KMS-11 (cell line): Measurements from ENCODE around the gene EFTUD2.

Experiments used
- H2AFZ ChIP-seq: fragments of 200-600 bp; sonication (generic); 2 replicates; pipeline ENCODE4 v1.6.1; 2016; ENCODE audit warnings: antibody characterized with exemption, mixed run types, low read depth
- H3K27ac ChIP-seq: fragments of 200-600 bp; sonication (generic); 2 replicates; pipeline ENCODE4 v1.6.1; 2016; ENCODE audit warnings: mild to moderate bottlenecking, mixed run types
- H3K27me3 ChIP-seq: fragments of 200-600 bp; sonication (generic); 2 replicates; pipeline ENCODE4 v1.6.1; 2017; ENCODE audit warnings: mild to moderate bottlenecking, low read depth, mixed run types, moderate library complexity; ENCODE audit not compliant: insufficient read depth
- H3K36me3 ChIP-seq: fragments of 200-600 bp; sonication (generic); 2 replicates; pipeline ENCODE4 v1.6.1; 2017; ENCODE audit warnings: mild to moderate bottlenecking, mixed run types; ENCODE audit not compliant: insufficient read depth
- H3K4me1 ChIP-seq: fragments of 200-600 bp; sonication (generic); 2 replicates; pipeline ENCODE4 v1.6.1; 2016; ENCODE audit warnings: mild to moderate bottlenecking, low read depth, mixed run types; ENCODE audit not compliant: poor library complexity, severe bottlenecking
- H3K4me2 ChIP-seq: fragments of 200-600 bp; sonication (generic); 2 replicates; pipeline ENCODE4 v1.7.0; 2016; ENCODE audit warnings: mild to moderate bottlenecking, mixed run types
- H3K4me3 ChIP-seq: fragments of 200-600 bp; sonication (generic); IDR thresholded peaks from 2 replicates; pipeline ENCODE4 v1.6.1; 2017; ENCODE audit warnings: low read depth, low read length, mixed read lengths; ENCODE audit not compliant: insufficient read depth
- H3K79me2 ChIP-seq: fragments of 200-600 bp; sonication (generic); 2 replicates; pipeline ENCODE4 v1.6.1; 2016; ENCODE audit warnings: low read depth, mixed run types; ENCODE audit not compliant: insufficient read depth
- H3K9ac ChIP-seq: fragments of 200-600 bp; sonication (generic); 2 replicates; pipeline ENCODE4 v1.6.1; 2016; ENCODE audit warnings: mild to moderate bottlenecking, mixed run types
- H4K20me1 ChIP-seq: fragments of 200-600 bp; sonication (generic); 2 replicates; pipeline ENCODE4 v1.6.1; 2016; ENCODE audit warnings: mild to moderate bottlenecking, mixed run types; ENCODE audit not compliant: insufficient read depth
- TF ChIP-seq, protein P1 (sequence below): fragments of 200-600 bp; sonication (generic); conservative IDR thresholded peaks from 2 replicates; pipeline ENCODE4 v1.6.1; 2017; ENCODE audit warnings: low read depth, mild to moderate bottlenecking, antibody characterized with exemption, low read length, moderate library complexity, mixed read lengths

Gene EFTUD2

DNA sequence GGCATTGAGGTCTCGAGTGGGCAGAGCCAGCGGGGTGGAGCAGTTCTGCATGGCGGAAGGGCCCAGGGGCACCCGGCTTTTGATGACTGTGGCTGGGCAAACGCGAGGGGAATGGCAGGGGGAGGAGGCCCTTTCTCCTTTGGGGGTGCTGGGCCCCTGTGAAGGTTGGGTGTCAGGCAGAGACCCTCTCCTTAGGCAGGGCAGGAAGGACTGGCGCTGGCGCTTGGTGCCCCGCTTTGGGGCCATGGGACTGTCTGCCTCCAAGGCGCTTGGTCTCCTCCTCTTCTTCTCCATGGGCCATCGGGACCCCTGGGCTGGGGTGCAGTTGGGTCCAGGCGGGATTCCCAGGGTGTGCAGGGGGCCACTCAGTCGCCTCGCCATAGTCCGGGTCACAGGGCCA lies 28.9 kb upstream of the EFTUD2 start:
- Histone ChIP-seq H3K27me3 (no peaks in the 10 kb centered on the region), H3K36me3 (peaks cover 5% of the 10 kb centered on the region; the same call in 1 of the 2 replicates), H3K4me3 (no peak overlapping the region), H3K27ac (no peak overlapping the region), H4K20me1 (no peaks in the 10 kb centered on the region), H3K79me2 (no peaks in the 10 kb centered on the region), H3K4me2 (no peak overlapping the region), H2AFZ (no peak overlapping the region), H3K4me1 (no peaks in the 10 kb centered on the region), H3K9ac (no peak overlapping the region)
- TF ChIP-seq, protein P1, sequence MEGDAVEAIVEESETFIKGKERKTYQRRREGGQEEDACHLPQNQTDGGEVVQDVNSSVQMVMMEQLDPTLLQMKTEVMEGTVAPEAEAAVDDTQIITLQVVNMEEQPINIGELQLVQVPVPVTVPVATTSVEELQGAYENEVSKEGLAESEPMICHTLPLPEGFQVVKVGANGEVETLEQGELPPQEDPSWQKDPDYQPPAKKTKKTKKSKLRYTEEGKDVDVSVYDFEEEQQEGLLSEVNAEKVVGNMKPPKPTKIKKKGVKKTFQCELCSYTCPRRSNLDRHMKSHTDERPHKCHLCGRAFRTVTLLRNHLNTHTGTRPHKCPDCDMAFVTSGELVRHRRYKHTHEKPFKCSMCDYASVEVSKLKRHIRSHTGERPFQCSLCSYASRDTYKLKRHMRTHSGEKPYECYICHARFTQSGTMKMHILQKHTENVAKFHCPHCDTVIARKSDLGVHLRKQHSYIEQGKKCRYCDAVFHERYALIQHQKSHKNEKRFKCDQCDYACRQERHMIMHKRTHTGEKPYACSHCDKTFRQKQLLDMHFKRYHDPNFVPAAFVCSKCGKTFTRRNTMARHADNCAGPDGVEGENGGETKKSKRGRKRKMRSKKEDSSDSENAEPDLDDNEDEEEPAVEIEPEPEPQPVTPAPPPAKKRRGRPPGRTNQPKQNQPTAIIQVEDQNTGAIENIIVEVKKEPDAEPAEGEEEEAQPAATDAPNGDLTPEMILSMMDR: no peak

GRCh38 chr17:44927696-44928095 lies 28.5 kb upstream of the EFTUD2 start:
- Histone ChIP-seq H3K27ac (no peak overlapping the region), H2AFZ (no peak overlapping the region), H3K36me3 (peaks cover 5% of the 10 kb centered on the region; the same call in 1 of the 2 replicates), H3K27me3 (no peaks in the 10 kb centered on the region), H3K4me2 (no peak overlapping the region), H4K20me1 (no peaks in the 10 kb centered on the region), H3K4me3 (no peak overlapping the region), H3K9ac (no peak overlapping the region), H3K4me1 (no peaks in the 10 kb centered on the region), H3K79me2 (no peaks in the 10 kb centered on the region)
- TF ChIP-seq, protein P1: no peak

GRCh38 chr17:44926821-44927525 lies 27.7 kb upstream of the EFTUD2 start:
- no peaks in the 10 kb centered on the region for H4K20me1 ChIP-seq
- H3K27ac ChIP-seq: no peak overlapping the region
- H3K27me3 ChIP-seq: no peaks in the 10 kb centered on the region
- no peak overlapping the region for H3K4me3 ChIP-seq
- H3K9ac ChIP-seq: no peak overlapping the region
- no peak overlapping the region for H3K4me2 ChIP-seq
- H2AFZ ChIP-seq: no peak overlapping the region
- no peaks in the 10 kb centered on the region for H3K79me2 ChIP-seq
- H3K4me1 ChIP-seq: no peaks in the 10 kb centered on the region
- TF ChIP-seq, protein P1: no peak
- H3K36me3 ChIP-seq: peaks cover 5% of the 10 kb centered on the region; the same call in 1 of the 2 replicates

DNA sequence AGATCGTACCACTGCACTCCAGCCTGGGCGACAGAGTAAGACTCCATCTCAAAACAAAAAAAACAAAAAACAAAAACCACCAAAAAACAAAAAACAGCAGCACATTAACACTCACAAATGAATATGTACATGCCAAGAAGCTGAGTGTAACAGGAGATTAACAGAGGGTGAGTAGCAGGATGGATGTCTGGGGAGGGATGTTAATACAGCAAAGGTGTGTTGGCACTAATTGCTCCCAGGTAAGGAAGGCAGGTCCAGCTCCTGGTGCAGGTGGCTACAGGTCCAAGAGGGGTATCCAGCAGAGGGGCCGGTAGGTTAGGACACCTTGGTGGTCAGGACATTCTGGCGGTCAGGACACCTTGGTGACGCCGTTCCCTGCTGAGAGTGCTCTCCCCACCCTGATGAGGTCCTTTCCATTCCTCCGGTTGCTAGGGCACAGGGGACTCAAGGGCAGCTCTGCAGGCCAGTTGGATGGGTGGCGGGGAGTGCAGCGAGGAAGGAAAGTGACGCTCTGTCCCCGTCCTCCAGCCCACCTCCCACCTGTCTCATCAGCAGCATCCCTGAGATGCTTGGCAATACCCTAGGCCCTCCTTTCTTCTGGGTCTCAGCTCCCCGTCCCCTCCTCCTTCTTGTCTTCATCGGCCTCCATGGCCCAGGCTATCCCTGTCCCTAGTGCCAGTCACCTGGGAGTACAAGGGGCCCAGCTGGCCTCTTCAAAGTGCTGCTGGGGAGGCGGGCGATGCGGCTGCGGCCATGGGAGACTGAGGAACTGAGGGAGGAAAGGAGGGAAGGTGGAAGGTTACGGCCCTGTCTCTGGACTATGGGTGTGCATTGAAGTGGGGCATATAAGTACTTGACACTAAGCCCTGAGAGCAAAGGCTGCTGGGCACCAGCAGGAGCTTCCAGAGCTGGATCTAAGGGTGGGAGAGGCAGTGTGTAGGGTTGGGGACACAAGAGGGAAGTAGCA lies 26.8 kb upstream of the EFTUD2 start:
- peaks cover 5% of the 10 kb centered on the region; the same call in 1 of the 2 replicates for H3K36me3 ChIP-seq
- TF ChIP-seq, protein P1: no peak
- no peak overlapping the region for H2AFZ ChIP-seq
- H3K9ac ChIP-seq: no peak overlapping the region
- no peaks in the 10 kb centered on the region for H3K79me2 ChIP-seq
- peaks cover 7% of the 10 kb centered on the region; the same call in 1 of the 2 replicates for H3K27me3 ChIP-seq
- no peak overlapping the region for H3K4me2 ChIP-seq
- H3K4me3 ChIP-seq: no peak overlapping the region
- H3K4me1 ChIP-seq: no peaks in the 10 kb centered on the region
- no peak overlapping the region for H3K27ac ChIP-seq
- H4K20me1 ChIP-seq: no peaks in the 10 kb centered on the region
